Hippocampal formation (tissue), 2 donors: ENCODE results near the gene AQP12B.
"Not testable (repeated sequence)": the region's sequence is repeated elsewhere in the genome, so short reads cannot be mapped to it uniquely, and the experiment has no call there.

ENCODE experiments used
- DNase-seq, 2 donors: peaks; one replicate each; lab custom pipeline; 2025; lab: John Stamatoyannopoulos, UW

Gene AQP12B

DNA sequence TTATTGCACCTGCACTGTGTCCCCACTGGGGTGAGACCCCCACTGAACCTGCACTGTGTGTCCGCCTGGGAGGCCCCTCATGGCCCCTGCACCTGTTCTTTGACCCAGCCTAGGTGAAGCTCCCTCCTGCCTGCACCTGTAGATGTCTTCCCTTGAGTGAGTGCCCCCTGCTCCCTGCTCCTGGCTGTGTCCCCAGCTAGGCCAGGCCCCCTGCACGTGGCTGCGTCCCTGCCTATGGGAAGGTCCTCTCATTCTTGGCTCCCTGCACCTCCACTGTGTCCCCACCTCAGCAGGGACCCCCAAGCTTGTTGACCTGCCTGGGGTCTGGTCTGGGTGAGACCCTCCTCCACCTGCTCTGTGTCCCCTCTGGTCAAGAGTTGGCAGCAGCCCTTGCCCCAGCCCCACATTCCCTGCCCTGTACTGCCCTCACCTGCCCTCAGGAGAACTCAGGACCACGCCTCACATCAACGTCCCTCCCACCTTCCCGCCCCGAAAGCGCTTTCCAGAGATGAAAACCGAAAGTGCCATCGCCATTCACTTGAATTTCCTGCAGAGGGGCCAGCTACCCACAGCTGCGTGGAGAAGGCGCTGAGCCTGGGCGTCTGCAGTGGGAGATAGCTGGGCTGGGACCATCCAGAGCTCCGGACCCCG, 769 bp upstream of the AQP12B start:
- not testable (repeated sequence) for DNase-seq

- not testable (repeated sequence) for DNase-seq
Observed at GRCh38 chr2:240680185-240680584, 2.5 kb downstream of the AQP12B start.

DNA sequence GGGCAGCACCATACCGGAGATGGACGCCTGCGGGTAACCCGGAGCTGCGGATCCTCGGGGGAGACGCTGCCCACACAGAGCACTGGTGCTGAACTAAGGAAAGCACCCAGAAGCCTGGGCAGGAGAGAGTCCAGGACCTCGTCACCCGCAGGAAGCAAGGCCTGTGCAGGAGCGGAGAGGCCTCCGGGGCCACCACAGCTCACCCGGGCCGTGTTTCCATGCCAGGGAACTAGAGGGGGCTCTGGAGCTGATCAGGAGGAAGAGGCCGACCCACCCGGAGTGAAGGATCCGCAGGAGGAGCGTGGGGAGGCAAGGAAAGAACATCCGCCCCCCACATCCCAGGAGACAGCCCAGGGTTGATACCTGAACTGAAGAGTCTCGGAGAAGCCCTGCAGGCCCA, 3.8 kb downstream of the AQP12B start:
- not testable (repeated sequence) for DNase-seq

GRCh38 chr2:240678043-240678442, 4.6 kb downstream of the AQP12B start:
- not testable (repeated sequence) for DNase-seq

- not testable (repeated sequence) for DNase-seq
Observed at GRCh38 chr2:240675345-240675744, 7.3 kb downstream of the AQP12B start.

GRCh38 chr2:240674461-240675184, 8.1 kb downstream of the AQP12B start:
- not testable (repeated sequence) for DNase-seq

GRCh38 chr2:240672701-240673190, 9.9 kb downstream of the AQP12B start:
- no peak for DNase-seq

- DNase-seq, result no peak
Observed at GRCh38 chr2:240672076-240672700, 10.5 kb downstream of the AQP12B start.

DNA sequence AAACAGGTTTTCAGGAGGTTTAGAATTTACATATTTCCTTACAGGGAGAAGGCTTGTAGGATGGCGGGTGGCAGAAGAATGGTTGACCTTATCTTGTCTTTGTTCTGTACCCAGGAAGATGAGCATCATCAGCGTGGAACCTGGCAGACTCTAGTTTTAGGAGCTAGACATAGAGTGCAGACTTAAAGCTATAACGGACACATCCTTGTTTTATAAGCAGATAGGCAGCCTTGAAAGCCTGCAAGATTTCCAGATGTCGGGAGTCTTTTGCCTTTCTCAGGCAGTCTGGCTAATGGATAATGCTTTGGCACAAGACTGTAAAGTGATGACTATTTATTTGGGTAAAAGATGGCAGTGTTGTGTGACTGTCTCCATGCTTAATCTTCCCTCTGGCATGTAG, 11.7 kb downstream of the AQP12B start:
- DNase-seq, result no peak

DNA sequence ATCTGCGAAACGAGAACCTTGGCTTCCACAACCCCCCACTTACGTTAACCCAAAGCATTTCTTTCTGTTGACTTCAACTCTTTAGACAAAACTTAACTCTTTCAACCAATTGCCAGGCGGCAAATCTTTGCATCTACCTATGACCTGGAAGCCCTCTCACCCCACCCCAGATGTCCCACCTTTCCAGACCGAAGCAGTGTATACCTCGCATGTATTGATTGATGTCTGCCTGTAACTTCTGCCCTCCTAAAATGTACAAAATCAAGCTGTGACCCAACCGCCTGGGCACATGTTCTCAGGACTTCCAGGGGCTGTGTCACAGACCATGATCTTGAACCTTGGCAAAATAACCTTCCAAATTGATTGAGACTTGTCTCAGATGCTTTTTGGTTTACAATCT, 12.3 kb downstream of the AQP12B start:
- DNase-seq, result no peak

- DNase-seq, result no peak
Observed at GRCh38 chr2:240664622-240665021, 18.1 kb downstream of the AQP12B start.

GRCh38 chr2:240663546-240664190, 19.0 kb downstream of the AQP12B start:
- no peak for DNase-seq

DNA sequence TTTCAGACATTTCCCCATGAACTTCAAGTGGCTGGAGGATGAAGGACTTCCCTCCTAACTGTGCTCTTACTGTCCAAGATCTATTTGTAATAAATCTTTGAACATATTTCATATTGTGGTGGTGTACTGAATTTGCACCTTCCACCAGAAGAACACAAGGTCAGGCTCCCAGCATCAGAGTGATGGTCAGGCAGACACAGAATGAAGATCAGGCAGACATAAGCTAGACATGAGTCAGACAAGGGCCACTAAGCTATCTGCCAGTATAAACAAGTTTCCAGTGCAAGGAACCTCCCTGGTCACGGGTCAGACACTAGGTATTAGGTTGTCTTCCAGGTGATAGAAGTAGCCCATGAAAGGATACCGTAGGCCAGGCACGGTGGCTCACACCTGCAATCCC, 20.0 kb downstream of the AQP12B start:
- DNase-seq, result no peak

- DNase-seq, result not testable (repeated sequence)
Observed at GRCh38 chr2:240659883-240660282, 22.8 kb downstream of the AQP12B start.

- DNase-seq, result no peak
Observed at GRCh38 chr2:240655931-240656886, 26.5 kb downstream of the AQP12B start.

DNA sequence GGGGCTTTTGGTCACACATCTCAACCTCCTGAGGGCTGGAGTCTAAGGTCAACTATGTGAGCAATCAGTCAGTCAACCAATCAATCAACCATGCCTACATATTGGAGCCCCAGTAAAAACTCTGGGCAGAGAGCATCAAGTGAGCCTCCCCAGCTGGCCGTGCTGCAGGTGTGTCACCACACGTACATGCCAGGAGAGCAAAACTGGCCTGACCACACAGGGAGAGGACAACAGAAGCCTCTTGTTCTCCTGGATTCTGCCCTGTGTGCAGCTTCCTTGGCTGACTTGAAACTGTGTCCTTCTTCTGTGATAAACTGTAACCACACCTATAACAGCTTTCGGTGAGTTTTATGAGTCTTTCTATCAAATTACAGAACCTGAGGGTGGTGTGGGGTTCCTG, 31.5 kb downstream of the AQP12B start:
- no peak for DNase-seq

- no peak for DNase-seq
Observed at GRCh38 chr2:240650254-240650965, 32.3 kb downstream of the AQP12B start.

DNA sequence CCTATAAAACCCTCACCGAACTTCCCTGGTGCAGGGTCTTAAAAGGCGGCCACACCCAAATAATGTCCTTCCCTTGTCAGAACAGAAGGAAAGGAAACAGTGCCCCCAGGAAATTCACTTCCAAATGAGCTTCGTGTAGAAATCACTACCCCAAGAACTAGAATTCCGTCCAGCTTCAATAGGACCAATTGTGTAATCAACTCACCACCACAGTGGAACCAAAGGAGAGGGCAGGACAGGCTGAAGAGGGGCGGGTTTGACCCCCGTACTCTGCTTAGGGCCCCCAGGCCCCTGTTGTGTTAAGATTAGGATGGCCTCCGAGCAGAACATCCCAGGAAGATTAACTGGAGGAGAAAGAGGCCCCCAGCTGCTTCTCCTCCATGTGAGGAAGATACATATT, 33.4 kb downstream of the AQP12B start:
- DNase-seq, result no peak

DNA sequence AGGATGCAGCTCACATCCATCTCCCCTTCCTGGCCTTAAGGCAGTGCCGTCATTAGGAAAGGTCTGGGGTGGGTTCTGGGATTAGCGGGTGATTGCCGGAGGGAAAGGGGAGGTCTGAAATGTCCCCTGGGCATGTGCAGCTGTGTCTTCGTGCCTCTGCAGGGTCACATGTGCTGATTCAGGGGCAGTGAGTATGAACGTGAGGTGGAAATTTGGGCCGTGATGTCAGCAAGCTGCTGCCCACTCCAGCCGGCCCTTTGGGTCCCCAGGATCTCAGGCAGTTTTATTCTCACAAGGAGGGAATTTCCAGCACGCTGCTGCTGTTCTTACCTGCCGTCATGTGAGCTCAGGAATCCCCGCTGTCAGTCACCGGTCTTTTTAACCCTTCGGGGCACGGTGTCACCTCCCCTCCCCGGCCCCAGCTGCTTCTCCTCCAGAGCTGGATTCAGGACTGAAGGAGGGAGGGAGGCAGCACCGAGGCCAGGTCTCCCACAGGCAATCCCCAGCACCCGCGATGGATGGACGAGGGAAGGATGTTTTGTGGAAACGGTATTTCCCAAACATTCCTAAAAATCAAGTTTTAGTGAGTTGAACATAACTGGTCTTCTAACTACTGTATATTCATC, 33.9 kb downstream of the AQP12B start:
- DNase-seq, result no peak

- DNase-seq, result no peak
Observed at GRCh38 chr2:240648155-240648649, 34.5 kb downstream of the AQP12B start.
